ENCODE results near the gene SIRT3.

SIRT3 gene

GRCh38 chr11:206526-207207 lies 29.5 kb downstream of the SIRT3 start:
- DNase-seq (ENCODE audit: extremely low spot score), result peak; percentile 28
- ChIA-PET CTCF (interaction anchor here (1.2 kb wide), 1 partner anchor 44 kb away, joined by 3 read pairs; no protein-coding TSS in a partner anchor), POLR2A (interaction anchor here (0.8 to 4.1 kb wide), 24 partner anchors 9 to 256 kb away, joined by 3 to 41 read pairs (median 4); partner anchors contain the start of genes IFITM2, PSMD13 and PTDSS2)
- no peak for TF ChIP-seq ARNT (IDR thresholded peaks at IDR 0.05)
- TF ChIP-seq L3MBTL2 (conservative IDR thresholded peaks at IDR 0.05), result peak; percentile 70
- TF ChIP-seq LEF1 (IDR thresholded peaks at IDR 0.05; ENCODE audit: borderline replicate concordance), result no peak
- no peak for TF ChIP-seq ZNF384 (IDR thresholded peaks at IDR 0.05)

- TF ChIP-seq HDGF (IDR thresholded peaks at IDR 0.05; ENCODE audit: borderline replicate concordance) (no peak), NFRKB (IDR thresholded peaks at IDR 0.05) (no peak), FOXA1 (IDR thresholded peaks at IDR 0.05) (no peak), SUZ12 (IDR thresholded peaks at IDR 0.05) (no peak), TARDBP (IDR thresholded peaks at IDR 0.05) (no peak), L3MBTL2 (conservative IDR thresholded peaks at IDR 0.05) (no peak)
- TF ChIP-seq, protein P1, sequence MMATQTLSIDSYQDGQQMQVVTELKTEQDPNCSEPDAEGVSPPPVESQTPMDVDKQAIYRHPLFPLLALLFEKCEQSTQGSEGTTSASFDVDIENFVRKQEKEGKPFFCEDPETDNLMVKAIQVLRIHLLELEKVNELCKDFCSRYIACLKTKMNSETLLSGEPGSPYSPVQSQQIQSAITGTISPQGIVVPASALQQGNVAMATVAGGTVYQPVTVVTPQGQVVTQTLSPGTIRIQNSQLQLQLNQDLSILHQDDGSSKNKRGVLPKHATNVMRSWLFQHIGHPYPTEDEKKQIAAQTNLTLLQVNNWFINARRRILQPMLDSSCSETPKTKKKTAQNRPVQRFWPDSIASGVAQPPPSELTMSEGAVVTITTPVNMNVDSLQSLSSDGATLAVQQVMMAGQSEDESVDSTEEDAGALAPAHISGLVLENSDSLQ (IDR thresholded peaks at IDR 0.05), result no peak
- DNase-seq (ENCODE audit: extremely low spot score), result no peak
- ChIA-PET CTCF (no interaction called here), POLR2A (interaction anchor here (2.7 to 4.1 kb wide), 2 partner anchors 10 to 243 kb away, joined by 20 to 41 read pairs; partner anchors contain the start of gene PTDSS2)
Measured at GRCh38 chr11:206002-206384, 30.1 kb downstream of the SIRT3 start.

DNA sequence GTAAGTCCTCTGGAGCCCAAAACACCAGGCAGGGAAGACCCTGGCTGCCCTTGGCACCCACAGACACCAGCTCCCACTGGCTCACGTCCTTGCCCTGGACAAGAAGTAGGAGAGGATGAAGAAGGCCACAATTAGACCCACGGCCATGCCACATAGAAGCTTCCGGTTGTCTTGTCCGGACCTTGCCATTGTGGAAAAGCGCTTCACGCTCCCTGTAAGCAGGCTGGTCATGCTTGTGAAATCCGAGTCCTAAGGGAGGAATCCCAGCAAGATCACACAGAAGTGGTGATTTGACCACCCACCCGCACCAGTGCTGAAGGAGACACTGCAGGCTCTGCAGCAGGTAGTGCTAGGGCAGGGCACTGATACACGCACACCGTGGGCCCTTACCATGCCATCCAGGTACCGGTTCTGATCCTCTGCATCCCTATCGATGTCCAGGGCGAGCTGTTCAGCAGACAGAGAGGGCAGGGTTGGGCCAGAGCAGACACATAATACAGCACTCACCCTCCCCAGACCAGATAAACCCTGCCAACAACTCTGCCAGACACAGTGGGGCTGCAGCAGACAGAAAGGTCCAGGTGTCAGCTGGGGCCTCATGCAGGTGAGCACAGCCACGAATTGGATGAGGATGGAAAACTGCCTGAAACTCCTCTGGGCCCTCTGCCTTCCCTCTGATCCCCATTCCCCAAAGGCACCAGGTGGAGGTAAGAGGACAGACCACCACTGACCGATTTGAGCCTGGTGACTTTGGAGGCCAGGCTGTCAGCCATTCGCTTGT lies 30.7 kb downstream of the SIRT3 start:
- POLR2A ChIA-PET, result no interaction called here
- TF ChIP-seq HDGF (IDR thresholded peaks at IDR 0.05; ENCODE audit: borderline replicate concordance), result no peak
- no peak for TF ChIP-seq FOXK2 (IDR thresholded peaks at IDR 0.05)
- no peak for TF ChIP-seq FOXM1 (IDR thresholded peaks at IDR 0.05; ENCODE audit: borderline replicate concordance)
- no peak for TF ChIP-seq ELF4 (IDR thresholded peaks at IDR 0.05)
- TF ChIP-seq LEF1 (IDR thresholded peaks at IDR 0.05; ENCODE audit: borderline replicate concordance), result no peak
- no peak for TF ChIP-seq ARNT (IDR thresholded peaks at IDR 0.05)
- TF ChIP-seq BHLHE40 (IDR thresholded peaks at IDR 0.05; ENCODE audit: borderline replicate concordance), result no peak
- no peak for TF ChIP-seq TARDBP (IDR thresholded peaks at IDR 0.05)
- TF ChIP-seq CTBP1 (IDR thresholded peaks at IDR 0.05; ENCODE audit: borderline replicate concordance), result no peak
- no peak for TF ChIP-seq NFRKB (IDR thresholded peaks at IDR 0.05)
- CTCF ChIA-PET, result no interaction called here
- DNase-seq (ENCODE audit: extremely low spot score), result no peak

- TF ChIP-seq ZNF384 (IDR thresholded peaks at IDR 0.05) (no peak), ARNT (IDR thresholded peaks at IDR 0.05) (no peak), L3MBTL2 (conservative IDR thresholded peaks at IDR 0.05) (no peak), FOXA1 (IDR thresholded peaks at IDR 0.05) (no peak), NFRKB (IDR thresholded peaks at IDR 0.05) (no peak), FOXM1 (IDR thresholded peaks at IDR 0.05; ENCODE audit: borderline replicate concordance) (no peak), ELF4 (IDR thresholded peaks at IDR 0.05) (no peak), SP1 (IDR thresholded peaks at IDR 0.05) (no peak), HDGF (IDR thresholded peaks at IDR 0.05; ENCODE audit: borderline replicate concordance) (no peak), TARDBP (IDR thresholded peaks at IDR 0.05) (no peak), BHLHE40 (IDR thresholded peaks at IDR 0.05; ENCODE audit: borderline replicate concordance) (no peak), CTBP1 (IDR thresholded peaks at IDR 0.05; ENCODE audit: borderline replicate concordance) (no peak), FOXK2 (IDR thresholded peaks at IDR 0.05) (no peak), SUZ12 (IDR thresholded peaks at IDR 0.05) (no peak), LEF1 (IDR thresholded peaks at IDR 0.05; ENCODE audit: borderline replicate concordance) (no peak)
- TF ChIP-seq, protein P1 (IDR thresholded peaks at IDR 0.05), result no peak
- ChIA-PET CTCF (no interaction called here), POLR2A (no interaction called here)
- DNase-seq (ENCODE audit: extremely low spot score), result no peak
Measured at GRCh38 chr11:204587-205109, 31.5 kb downstream of the SIRT3 start.

DNA sequence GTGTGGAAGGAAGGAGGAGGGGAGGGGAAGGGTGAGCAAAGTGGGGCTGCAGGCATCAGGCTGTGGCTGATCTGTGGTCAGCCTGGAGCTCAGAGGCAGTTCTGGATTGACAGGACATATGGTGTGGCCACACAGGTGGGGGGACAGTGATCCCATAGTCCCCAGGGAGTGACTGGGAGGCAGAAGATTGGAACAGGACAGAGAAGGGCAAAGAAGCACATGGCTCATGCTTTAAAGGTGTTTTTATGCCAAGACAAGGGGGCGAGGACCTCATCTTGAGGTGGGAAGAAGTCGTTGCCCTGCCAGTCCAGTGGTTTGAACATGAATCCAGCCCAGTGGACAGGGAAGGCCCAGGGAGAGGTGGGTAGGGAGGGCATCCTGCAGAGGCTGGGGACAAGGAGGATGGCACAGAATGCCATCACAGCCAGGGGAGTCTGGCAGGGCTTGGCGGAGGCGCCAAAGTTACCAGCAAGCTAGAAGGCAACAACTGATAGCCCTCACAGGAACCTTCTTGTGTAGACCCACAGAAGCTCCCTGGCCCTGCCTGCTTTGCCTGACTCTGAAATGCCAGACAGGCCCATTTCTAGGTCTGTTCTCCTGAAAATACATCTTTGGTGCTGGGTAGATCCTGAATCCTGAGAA lies 32.1 kb downstream of the SIRT3 start:
- TF ChIP-seq, protein P1 (IDR thresholded peaks at IDR 0.05), result no peak
- no peak for TF ChIP-seq BHLHE40 (IDR thresholded peaks at IDR 0.05; ENCODE audit: borderline replicate concordance)
- no peak for TF ChIP-seq FOXA1 (IDR thresholded peaks at IDR 0.05)
- DNase-seq (ENCODE audit: extremely low spot score), result no peak
- CTCF ChIA-PET, result no interaction called here
- POLR2A ChIA-PET, result interaction anchor here (1.3 kb wide), 1 partner anchor 33 kb away, joined by 3 read pairs; no protein-coding TSS in a partner anchor

All from HEK293T (cell line).